Femur (tissue), 1 donor: ENCODE measurements around the gene TAS2R3.

Experiments
- DNase-seq: peaks from one replicate; pipeline ENCODE4 v3.0.0-alpha.2; 2017

The TAS2R3 gene

DNA sequence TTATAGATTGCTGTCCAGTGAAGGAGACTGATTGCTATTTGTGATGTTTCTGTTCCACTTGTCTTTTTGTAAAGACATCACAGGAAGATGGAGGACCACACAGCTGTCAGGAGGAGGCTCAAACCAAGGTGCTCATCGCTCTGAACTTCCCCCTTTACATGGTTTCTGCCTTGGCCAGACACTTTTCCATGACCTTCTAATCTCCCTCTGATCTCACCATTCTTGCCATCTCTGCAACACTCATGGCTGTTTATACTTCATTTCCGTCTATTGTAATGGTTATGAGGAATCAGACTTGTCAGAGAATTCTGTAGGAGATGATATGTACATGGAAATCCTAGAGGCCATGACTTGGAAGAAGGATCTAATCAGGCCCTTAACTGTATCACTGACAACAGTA, 24.4 kb downstream of the TAS2R3 start:
- no peak for DNase-seq

DNA sequence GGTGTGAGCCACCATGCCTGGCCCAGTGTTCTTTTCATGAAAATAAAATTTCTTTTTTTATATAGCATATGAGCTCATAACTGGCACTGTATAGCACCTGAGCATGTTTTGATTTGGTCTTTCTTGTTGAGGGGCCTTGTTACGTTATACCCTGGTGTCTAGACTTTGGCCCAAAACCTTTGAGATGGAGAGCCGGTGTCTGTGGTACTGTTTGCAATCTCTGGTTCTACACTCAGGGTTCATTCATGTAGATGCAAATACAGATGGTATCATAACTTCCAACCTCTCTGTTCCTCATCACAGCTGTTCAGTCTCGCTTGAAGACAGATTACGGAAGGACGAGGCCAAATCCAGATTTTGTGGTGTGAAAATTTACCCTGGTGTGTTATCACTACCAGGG, 26.0 kb downstream of the TAS2R3 start, which contains the start of gene TAS2R5:
Gene TAS2R5, plus strand, starts transcription at position 301 of the 400 bp plus-strand sequence. CDS start 145 bp downstream, outside the sequence.
- DNase-seq = no peak

DNA sequence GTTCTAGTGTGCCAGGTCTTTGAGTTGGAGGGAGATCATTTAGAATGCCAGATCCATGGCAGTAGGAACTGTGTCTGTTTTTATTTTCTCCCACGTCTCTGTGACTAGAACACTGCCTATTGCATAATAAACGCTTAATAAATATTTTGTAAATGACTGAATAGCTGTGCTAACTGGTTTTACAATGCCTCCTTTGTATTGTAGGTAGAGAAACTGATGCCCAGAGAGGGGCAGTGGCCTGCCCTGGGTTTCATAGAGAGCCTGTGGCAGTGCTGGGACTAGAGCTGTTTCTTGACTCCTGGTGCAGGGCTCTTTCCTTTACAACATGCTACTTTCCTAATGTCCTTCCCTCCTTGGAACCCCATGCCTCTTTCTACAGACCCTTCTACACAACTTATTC, 28.6 kb downstream of the TAS2R3 start:
- no peak for DNase-seq
